ENCODE measurements around the gene YPEL3.
A peak's percentile ranks its signal among the peaks of the same experiment; 100 is the strongest.
"Not testable (repeated sequence)": the region's sequence is repeated elsewhere in the genome, so short reads cannot be mapped to it uniquely, and the experiment has no call there.

YPEL3 gene

DNA sequence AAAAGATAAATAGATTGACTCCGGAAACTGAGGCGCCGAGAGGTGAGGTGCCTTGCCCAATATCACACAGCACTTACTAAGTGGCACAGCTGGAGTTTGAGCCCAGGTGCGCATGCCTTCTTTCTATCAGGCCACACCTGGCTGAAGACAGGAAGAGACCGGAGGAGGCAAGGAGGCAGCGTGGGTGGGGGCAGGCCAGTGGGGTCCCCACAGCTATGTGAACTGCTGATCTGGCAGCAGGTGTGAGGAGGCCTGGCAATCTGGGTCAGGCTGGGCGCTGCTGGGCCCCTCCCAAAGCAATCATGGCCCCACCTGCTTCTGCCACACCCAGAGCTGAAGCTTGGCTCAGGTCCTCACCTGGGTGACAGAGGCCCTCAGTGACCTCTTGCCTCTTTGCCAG is 19.2 kb upstream of the YPEL3 start:
- H3K36me3 ChIP-seq: peaks cover 100% of the 10 kb centered on the region
- TF ChIP-seq, protein P1, sequence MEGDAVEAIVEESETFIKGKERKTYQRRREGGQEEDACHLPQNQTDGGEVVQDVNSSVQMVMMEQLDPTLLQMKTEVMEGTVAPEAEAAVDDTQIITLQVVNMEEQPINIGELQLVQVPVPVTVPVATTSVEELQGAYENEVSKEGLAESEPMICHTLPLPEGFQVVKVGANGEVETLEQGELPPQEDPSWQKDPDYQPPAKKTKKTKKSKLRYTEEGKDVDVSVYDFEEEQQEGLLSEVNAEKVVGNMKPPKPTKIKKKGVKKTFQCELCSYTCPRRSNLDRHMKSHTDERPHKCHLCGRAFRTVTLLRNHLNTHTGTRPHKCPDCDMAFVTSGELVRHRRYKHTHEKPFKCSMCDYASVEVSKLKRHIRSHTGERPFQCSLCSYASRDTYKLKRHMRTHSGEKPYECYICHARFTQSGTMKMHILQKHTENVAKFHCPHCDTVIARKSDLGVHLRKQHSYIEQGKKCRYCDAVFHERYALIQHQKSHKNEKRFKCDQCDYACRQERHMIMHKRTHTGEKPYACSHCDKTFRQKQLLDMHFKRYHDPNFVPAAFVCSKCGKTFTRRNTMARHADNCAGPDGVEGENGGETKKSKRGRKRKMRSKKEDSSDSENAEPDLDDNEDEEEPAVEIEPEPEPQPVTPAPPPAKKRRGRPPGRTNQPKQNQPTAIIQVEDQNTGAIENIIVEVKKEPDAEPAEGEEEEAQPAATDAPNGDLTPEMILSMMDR (IDR thresholded peaks at IDR 0.05): no peak
- H3K27me3 ChIP-seq: no peaks in the 10 kb centered on the region
- H3K27ac ChIP-seq: no peak overlapping the region
- peaks cover 3 to 4% of the 10 kb centered on the region in 2 experiments for H3K4me1 ChIP-seq (ENCODE audit: control insufficient read depth in 1 of 2, insufficient read depth in 1 of 2, low read depth in 1 of 2, low read length in 1 of 2)
- H3K4me3 ChIP-seq (ENCODE audit: low read depth in 1 of 2, low read length in 1 of 2): no peak overlapping the region
- H3K9me3 ChIP-seq: no peaks in the 10 kb centered on the region

DNA sequence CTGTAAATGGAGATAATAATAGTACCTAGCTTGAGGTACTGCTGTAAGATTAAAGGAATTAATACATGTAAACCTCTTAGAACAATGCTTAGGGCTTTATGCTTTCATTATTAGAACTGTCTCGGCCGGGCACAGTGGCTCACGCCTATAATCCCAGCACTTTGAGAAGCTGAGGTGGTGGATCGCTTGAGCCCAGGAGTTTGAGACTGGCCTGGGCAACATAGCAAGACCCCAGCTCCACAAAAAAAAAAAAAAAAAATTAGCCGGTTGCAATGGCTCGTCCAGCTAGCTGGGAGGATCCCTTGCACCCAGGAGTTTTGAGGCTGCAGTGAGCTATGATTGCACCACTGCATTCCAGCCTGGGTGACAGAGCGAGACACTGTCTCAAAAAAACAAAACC is 18.8 kb upstream of the YPEL3 start:
- H3K36me3 ChIP-seq: peaks cover 100% of the 10 kb centered on the region
- H3K27ac ChIP-seq; H3K27me3 ChIP-seq; H3K9me3 ChIP-seq; H3K4me1 ChIP-seq (ENCODE audit: control insufficient read depth in 1 of 2, insufficient read depth in 1 of 2, low read depth in 1 of 2, low read length in 1 of 2); H3K4me3 ChIP-seq (ENCODE audit: low read depth in 1 of 2, low read length in 1 of 2): not testable (repeated sequence)

GRCh38 chr16:30114411-30114810 is 18.4 kb upstream of the YPEL3 start:
- TF ChIP-seq, protein P1 (IDR thresholded peaks at IDR 0.05): no peak

DNA sequence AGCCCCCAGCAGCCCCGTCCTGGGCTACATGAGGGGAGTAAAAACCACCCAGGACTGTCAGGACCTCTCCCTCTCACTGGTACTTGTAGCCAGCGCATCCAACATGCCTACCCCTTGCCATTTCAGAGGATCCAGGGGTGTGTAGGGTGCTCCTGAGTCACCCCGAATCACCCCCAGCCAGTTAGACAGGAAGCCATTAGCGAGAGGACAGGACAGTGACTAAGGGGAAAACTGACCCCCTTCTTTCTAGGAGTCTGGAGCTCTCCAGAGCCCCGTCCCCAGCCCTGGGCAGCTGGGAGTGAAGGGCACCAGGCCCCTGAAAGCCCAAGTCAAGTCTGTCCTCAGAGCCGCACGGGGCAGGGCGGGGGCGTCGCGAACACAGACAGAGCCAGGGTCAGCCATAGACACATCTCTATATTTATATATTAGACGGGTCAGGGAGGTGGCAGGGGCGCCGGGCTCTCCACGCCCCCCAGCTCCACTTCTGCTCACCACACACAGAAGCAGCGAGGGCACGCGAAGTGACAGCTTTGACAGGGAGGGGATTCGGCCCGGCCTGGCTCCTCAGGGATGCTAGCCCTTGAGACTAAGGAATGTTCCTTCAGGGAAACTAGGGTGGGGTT is 17.8 kb upstream of the YPEL3 start:
- Histone ChIP-seq H3K4me3 (ENCODE audit: low read depth in 1 of 2, low read length in 1 of 2) (no peak overlapping the region), H3K36me3 (peaks cover 100% of the 10 kb centered on the region), H3K4me1 (ENCODE audit: control insufficient read depth in 1 of 2, insufficient read depth in 1 of 2, low read depth in 1 of 2, low read length in 1 of 2) (no peaks in the 10 kb centered on the region), H3K27me3 (no peaks in the 10 kb centered on the region), H3K9me3 (no peaks in the 10 kb centered on the region), H3K27ac (peak overlapping the region; percentile 49)
- TF ChIP-seq, protein P1 (IDR thresholded peaks at IDR 0.05): no peak

More at GRCh38 chr16:30114411-30114810, 18.4 kb upstream of the YPEL3 start:
- no peaks in the 10 kb centered on the region for H3K27me3 ChIP-seq
- H3K9me3 ChIP-seq: no peaks in the 10 kb centered on the region
- H3K27ac ChIP-seq: peak overlapping the region; percentile 49
- peaks cover 100% of the 10 kb centered on the region for H3K36me3 ChIP-seq
- H3K4me1 ChIP-seq (ENCODE audit: control insufficient read depth in 1 of 2, insufficient read depth in 1 of 2, low read depth in 1 of 2, low read length in 1 of 2): no peaks in the 10 kb centered on the region
- H3K4me3 ChIP-seq (ENCODE audit: low read depth in 1 of 2, low read length in 1 of 2): no peak overlapping the region

- no peaks in the 10 kb centered on the region for H3K9me3 ChIP-seq
- H3K36me3 ChIP-seq: peaks cover 98% of the 10 kb centered on the region
- H3K27ac ChIP-seq: peak within 1 kb of the TSS; percentile 49
- no peaks in the 10 kb centered on the region for H3K4me1 ChIP-seq (ENCODE audit: control insufficient read depth in 1 of 2, insufficient read depth in 1 of 2, low read depth in 1 of 2, low read length in 1 of 2)
- no peak within 1 kb of the TSS for H3K4me3 ChIP-seq (ENCODE audit: low read depth in 1 of 2, low read length in 1 of 2)
- TF ChIP-seq, protein P1 (IDR thresholded peaks at IDR 0.05): no peak
- no peaks in the 10 kb centered on the region for H3K27me3 ChIP-seq
Measured at GRCh38 chr16:30113031-30113710, 17.2 kb upstream of the YPEL3 start, which contains the start of gene GDPD3. Gene GDPD3, minus strand, starts transcription at chr16:30113537. Its CDS starts 59 bp downstream, at chr16:30113478.
